ENCODE measurements around the gene VAC14.

The VAC14 gene

GRCh38 chr16:70756071-70756470, 44.9 kb downstream of the VAC14 start:
- Histone ChIP-seq H3K9me3 (ENCODE audit: control insufficient read depth, insufficient read depth, low read depth, low read length) (no peaks in the 10 kb centered on the region), H3K4me1 (ENCODE audit: control insufficient read depth, insufficient read depth, low read length) (no peaks in the 10 kb centered on the region), H3K4me3 (ENCODE audit: low read depth, low read length) (no peak overlapping the region), H3K27ac (ENCODE audit: extremely low read depth, low read depth, low read length) (no peak overlapping the region), H3K36me3 (ENCODE audit: control insufficient read depth in 2 of 2, insufficient read depth in 1 of 2, low read length in 2 of 2) (peaks cover 0 to 27% of the 10 kb centered on the region in 2 experiments; a peak in 2 of 3 replicates)
- no peak for TF ChIP-seq ZNF449 (tag by site-specific recombination; IDR thresholded peaks at IDR 0.05)
- no peak for TF ChIP-seq ZNF169 (tag by site-specific recombination; IDR thresholded peaks at IDR 0.05)
- no peak for TF ChIP-seq GLI2 (tag by site-specific recombination; IDR thresholded peaks at IDR 0.05; ENCODE audit: borderline replicate concordance, low read depth)
- no peak for TF ChIP-seq ZBTB10 (tag by site-specific recombination; IDR thresholded peaks at IDR 0.05)
- no peak for TF ChIP-seq WT1 (tag by site-specific recombination; IDR thresholded peaks at IDR 0.05)
- no peak for TF ChIP-seq ZNF747 (tag by site-specific recombination; IDR thresholded peaks at IDR 0.05)
- no peak for TF ChIP-seq ZNF677 (tag by site-specific recombination; IDR thresholded peaks at IDR 0.05)
- no peak for TF ChIP-seq ZNF645 (tag by site-specific recombination; IDR thresholded peaks at IDR 0.05)
- TF ChIP-seq ZNF692 (tag by site-specific recombination; IDR thresholded peaks at IDR 0.05), result no peak
- POLR2A ChIA-PET, result no interaction called here
- CTCF ChIA-PET, result no interaction called here

GRCh38 chr16:70754851-70755600, 45.9 kb downstream of the VAC14 start:
- Histone ChIP-seq H3K4me1 (ENCODE audit: control insufficient read depth, insufficient read depth, low read length) (no peaks in the 10 kb centered on the region), H3K4me3 (ENCODE audit: low read depth, low read length) (no peak overlapping the region), H3K27ac (ENCODE audit: extremely low read depth, low read depth, low read length) (no peak overlapping the region), H3K9me3 (ENCODE audit: control insufficient read depth, insufficient read depth, low read depth, low read length) (no peaks in the 10 kb centered on the region), H3K36me3 (ENCODE audit: control insufficient read depth in 2 of 2, insufficient read depth in 1 of 2, low read length in 2 of 2) (peaks cover 0 to 20% of the 10 kb centered on the region in 2 experiments; a peak in 2 of 3 replicates)
- ChIA-PET POLR2A (no interaction called here), CTCF (no interaction called here)
- TF ChIP-seq ZSCAN16 (tag by site-specific recombination; IDR thresholded peaks at IDR 0.05), result no peak
- TF ChIP-seq SP3 (tag by site-specific recombination; IDR thresholded peaks at IDR 0.05), result no peak
- TF ChIP-seq EGR2 (tag by site-specific recombination; IDR thresholded peaks at IDR 0.05; ENCODE audit: low read depth), result no peak
- no peak for TF ChIP-seq ZNF239 (tag by site-specific recombination; IDR thresholded peaks at IDR 0.05)
- TF ChIP-seq ZSCAN18 (tag by site-specific recombination; IDR thresholded peaks at IDR 0.05), result no peak
- TF ChIP-seq ZSCAN23 (tag by site-specific recombination; IDR thresholded peaks at IDR 0.05), result no peak
- TF ChIP-seq ZNF350 (tag by site-specific recombination; IDR thresholded peaks at IDR 0.05), result no peak
- TF ChIP-seq ZNF114 (tag by site-specific recombination; IDR thresholded peaks at IDR 0.05), result no peak
- no peak for TF ChIP-seq ZFP37 (tag by site-specific recombination; IDR thresholded peaks at IDR 0.05)
- no peak for TF ChIP-seq MYNN (tag by site-specific recombination; IDR thresholded peaks at IDR 0.05; ENCODE audit: borderline replicate concordance)
- no peak for TF ChIP-seq YY1 (tag by site-specific recombination; IDR thresholded peaks at IDR 0.05)
- TF ChIP-seq ZNF521 (tag by site-specific recombination; IDR thresholded peaks at IDR 0.05), result no peak
- no peak for TF ChIP-seq OVOL3 (tag by site-specific recombination; IDR thresholded peaks at IDR 0.05)
- no peak for TF ChIP-seq ZNF184 (tag by site-specific recombination; IDR thresholded peaks at IDR 0.05)
- TF ChIP-seq ZBTB6 (tag by site-specific recombination; IDR thresholded peaks at IDR 0.05), result no peak
- no peak for TF ChIP-seq ZNF157 (tag by site-specific recombination; IDR thresholded peaks at IDR 0.05)
- TF ChIP-seq ZNF174 (tag by site-specific recombination; IDR thresholded peaks at IDR 0.05), result no peak
- TF ChIP-seq ZBTB21 (tag by site-specific recombination; IDR thresholded peaks at IDR 0.05), result no peak

All from HEK293 (cell line).